GM19438 (cell line): ENCODE measurements around the gene CDK14.
A peak's percentile ranks its signal among the peaks of the same experiment; 100 is the strongest.

Experiments
- ATAC-seq: cut with Tn5 transposase; IDR thresholded peaks from one replicate; pipeline ENCODE4 v1.9.1; 2021; ENCODE audit warnings: low read depth; ENCODE audit not compliant: unreplicated experiment

The CDK14 gene

GRCh38 chr7:90677486-90678404 lies 81.6 kb downstream of the CDK14 start:
- no peak for ATAC-seq

GRCh38 chr7:90678986-90679385 lies 82.9 kb downstream of the CDK14 start:
- no peak for ATAC-seq

GRCh38 chr7:90680484-90680883 lies 84.4 kb downstream of the CDK14 start:
- no peak for ATAC-seq

GRCh38 chr7:90681336-90682022 lies 85.4 kb downstream of the CDK14 start:
- ATAC-seq, result no peak

- no peak for ATAC-seq
Measured at GRCh38 chr7:90686146-90686545, 90.0 kb downstream of the CDK14 start.

- no peak for ATAC-seq
Measured at GRCh38 chr7:90688810-90689209, 92.7 kb downstream of the CDK14 start.

- no peak for ATAC-seq
Measured at GRCh38 chr7:90689260-90689659, 93.1 kb downstream of the CDK14 start.

GRCh38 chr7:90690159-90690858 lies 94.2 kb downstream of the CDK14 start:
- no peak for ATAC-seq

GRCh38 chr7:90692396-90692795 lies 96.3 kb downstream of the CDK14 start:
- ATAC-seq, result no peak

- ATAC-seq, result no peak
Measured at GRCh38 chr7:90692947-90693346, 96.8 kb downstream of the CDK14 start.

- ATAC-seq, result no peak
Measured at GRCh38 chr7:90693939-90694338, 97.8 kb downstream of the CDK14 start.

GRCh38 chr7:90698616-90699015 lies 102.5 kb downstream of the CDK14 start:
- no peak for ATAC-seq

GRCh38 chr7:90701021-90701420 lies 104.9 kb downstream of the CDK14 start:
- ATAC-seq, result no peak

- no peak for ATAC-seq
Measured at GRCh38 chr7:90701771-90702170, 105.7 kb downstream of the CDK14 start.

- ATAC-seq, result no peak
Measured at GRCh38 chr7:90705391-90706071, 109.4 kb downstream of the CDK14 start.

- no peak for ATAC-seq
Measured at GRCh38 chr7:90706072-90706716, 110.1 kb downstream of the CDK14 start.

GRCh38 chr7:90708841-90709317 lies 112.8 kb downstream of the CDK14 start:
- peak; percentile 52 for ATAC-seq

- peak; percentile 44 for ATAC-seq
Measured at GRCh38 chr7:90709501-90710465, 113.7 kb downstream of the CDK14 start.

GRCh38 chr7:90710466-90710850 lies 114.3 kb downstream of the CDK14 start:
- ATAC-seq, result peak; percentile 3
